ENCODE results near the gene AGBL2.

- TF ChIP-seq CTCF (IDR thresholded peaks at IDR 0.05) (no peak), POLR2AphosphoS5 (IDR thresholded peaks at IDR 0.05) (no peak)
Measured at GRCh38 chr11:47668665-47669064, 46.5 kb downstream of the AGBL2 start.

All from upper lobe of left lung (tissue), 4 donors.